Gastroesophageal sphincter (tissue), 3 donors: Measurements from ENCODE around the gene MBL2.

Experiments
- EP300 ChIP-seq: sonication (generic); formaldehyde crosslinking; IDR thresholded peaks from one replicate; pipeline ENCODE4 v1.6.1; 2017; ENCODE audit warnings: antibody characterized with exemption, mild to moderate bottlenecking
- TF ChIP-seq, protein P1 (sequence below), 4 experiments: fragments of 200-600 bp in 2 of 4; fragments of 450-650 bp in 2 of 4; sonication (generic) in 1 of 4; IDR thresholded peaks; one replicate each; pipeline ENCODE4 v1.5.1; 2017 to 2019; ENCODE audit warnings: antibody characterized with exemption in 4 of 4, mild to moderate bottlenecking in 2 of 4, moderate library complexity in 2 of 4

- TF ChIP-seq, protein P1, sequence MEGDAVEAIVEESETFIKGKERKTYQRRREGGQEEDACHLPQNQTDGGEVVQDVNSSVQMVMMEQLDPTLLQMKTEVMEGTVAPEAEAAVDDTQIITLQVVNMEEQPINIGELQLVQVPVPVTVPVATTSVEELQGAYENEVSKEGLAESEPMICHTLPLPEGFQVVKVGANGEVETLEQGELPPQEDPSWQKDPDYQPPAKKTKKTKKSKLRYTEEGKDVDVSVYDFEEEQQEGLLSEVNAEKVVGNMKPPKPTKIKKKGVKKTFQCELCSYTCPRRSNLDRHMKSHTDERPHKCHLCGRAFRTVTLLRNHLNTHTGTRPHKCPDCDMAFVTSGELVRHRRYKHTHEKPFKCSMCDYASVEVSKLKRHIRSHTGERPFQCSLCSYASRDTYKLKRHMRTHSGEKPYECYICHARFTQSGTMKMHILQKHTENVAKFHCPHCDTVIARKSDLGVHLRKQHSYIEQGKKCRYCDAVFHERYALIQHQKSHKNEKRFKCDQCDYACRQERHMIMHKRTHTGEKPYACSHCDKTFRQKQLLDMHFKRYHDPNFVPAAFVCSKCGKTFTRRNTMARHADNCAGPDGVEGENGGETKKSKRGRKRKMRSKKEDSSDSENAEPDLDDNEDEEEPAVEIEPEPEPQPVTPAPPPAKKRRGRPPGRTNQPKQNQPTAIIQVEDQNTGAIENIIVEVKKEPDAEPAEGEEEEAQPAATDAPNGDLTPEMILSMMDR (IDR thresholded peaks at IDR 0.05): peak in 2 of 4 experiments; percentile 21 to 25
- TF ChIP-seq EP300: no peak
These were observed 43.1 kb downstream of the MBL2 start for GRCh38 chr10:52729271-52730104.
